ENCODE measurements around the gene RAPGEF4.

DNA sequence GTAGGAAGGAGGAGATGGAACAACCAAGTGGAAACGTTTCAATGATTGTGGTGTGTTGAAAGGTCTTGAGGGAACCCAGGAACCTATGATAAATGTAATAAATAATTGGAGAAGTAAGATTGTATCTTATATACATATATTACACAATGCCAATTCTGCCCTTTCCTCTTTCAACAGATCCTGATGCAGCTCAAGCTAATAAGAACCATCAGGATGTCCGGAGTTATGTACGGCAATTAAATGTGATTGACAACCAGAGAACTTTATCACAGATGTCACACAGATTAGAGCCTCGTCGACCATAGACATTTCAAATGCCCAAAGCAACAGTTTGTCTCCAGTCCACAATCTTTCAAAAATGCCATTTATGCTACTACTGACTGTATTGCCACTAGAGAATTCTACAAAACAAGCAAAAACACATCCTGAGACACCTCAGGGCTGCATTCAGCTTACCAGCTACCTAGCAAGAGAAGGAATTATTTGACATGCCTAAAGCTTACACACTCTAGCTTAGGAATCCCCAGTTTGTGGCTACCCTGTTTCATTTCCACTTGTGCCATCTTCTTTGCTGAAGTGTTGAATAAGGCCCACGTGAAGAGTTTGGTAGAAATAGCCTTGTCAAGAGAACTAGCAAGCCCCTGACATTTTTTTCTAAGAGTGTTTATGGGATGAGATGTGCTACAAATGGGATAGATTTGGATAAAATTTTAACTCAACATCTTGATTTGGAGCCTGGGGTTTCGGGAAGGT lies 316.0 kb downstream of the RAPGEF4 start:
- TF ChIP-seq, protein P1, sequence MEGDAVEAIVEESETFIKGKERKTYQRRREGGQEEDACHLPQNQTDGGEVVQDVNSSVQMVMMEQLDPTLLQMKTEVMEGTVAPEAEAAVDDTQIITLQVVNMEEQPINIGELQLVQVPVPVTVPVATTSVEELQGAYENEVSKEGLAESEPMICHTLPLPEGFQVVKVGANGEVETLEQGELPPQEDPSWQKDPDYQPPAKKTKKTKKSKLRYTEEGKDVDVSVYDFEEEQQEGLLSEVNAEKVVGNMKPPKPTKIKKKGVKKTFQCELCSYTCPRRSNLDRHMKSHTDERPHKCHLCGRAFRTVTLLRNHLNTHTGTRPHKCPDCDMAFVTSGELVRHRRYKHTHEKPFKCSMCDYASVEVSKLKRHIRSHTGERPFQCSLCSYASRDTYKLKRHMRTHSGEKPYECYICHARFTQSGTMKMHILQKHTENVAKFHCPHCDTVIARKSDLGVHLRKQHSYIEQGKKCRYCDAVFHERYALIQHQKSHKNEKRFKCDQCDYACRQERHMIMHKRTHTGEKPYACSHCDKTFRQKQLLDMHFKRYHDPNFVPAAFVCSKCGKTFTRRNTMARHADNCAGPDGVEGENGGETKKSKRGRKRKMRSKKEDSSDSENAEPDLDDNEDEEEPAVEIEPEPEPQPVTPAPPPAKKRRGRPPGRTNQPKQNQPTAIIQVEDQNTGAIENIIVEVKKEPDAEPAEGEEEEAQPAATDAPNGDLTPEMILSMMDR (IDR thresholded peaks at IDR 0.05; ENCODE audit: borderline replicate concordance, extremely low read depth, low read length, poor library complexity, severe bottlenecking), result no peak
- no peak for TF ChIP-seq EZH2 (IDR thresholded peaks at IDR 0.05; ENCODE audit: borderline replicate concordance, low read depth, low read length, severe bottlenecking)

All from DND-41 (cell line).